HG02885 (cell line): ENCODE measurements around the gene MCM3AP.

Experiments
- ATAC-seq: cut with Tn5 transposase; IDR thresholded peaks from one replicate; pipeline ENCODE4 v1.9.1; 2021; ENCODE audit warnings: mild to moderate bottlenecking; ENCODE audit not compliant: unreplicated experiment, poor library complexity

MCM3AP gene

GRCh38 chr21:46285206-46285661 is at the start of gene MCM3AP:
Gene MCM3AP (minus strand): TSS chr21:46285611. CDS start chr21:46285286, 325 bp downstream.
- no peak for ATAC-seq

GRCh38 chr21:46334351-46335140 is 49.1 kb upstream of the MCM3AP start:
- ATAC-seq, result no peak

GRCh38 chr21:46329796-46330195 is 44.4 kb upstream of the MCM3AP start:
- ATAC-seq, result no peak

- ATAC-seq, result no peak
Observed at GRCh38 chr21:46328151-46328550, 42.7 kb upstream of the MCM3AP start.

- ATAC-seq, result no peak
Observed at GRCh38 chr21:46327711-46328110, 42.3 kb upstream of the MCM3AP start.

GRCh38 chr21:46326110-46326703 is 40.8 kb upstream of the MCM3AP start:
- no peak for ATAC-seq

GRCh38 chr21:46325073-46325912 is 39.9 kb upstream of the MCM3AP start:
- ATAC-seq, result no peak

GRCh38 chr21:46324390-46325072 is 39.1 kb upstream of the MCM3AP start:
- ATAC-seq, result peak; percentile 63

GRCh38 chr21:46323710-46324389 is 38.4 kb upstream of the MCM3AP start, which contains the start of the genes C21orf58 and PCNT:
Gene C21orf58 (minus strand): TSS chr21:46323870. CDS start chr21:46322738, 1,132 bp downstream.
Gene PCNT (plus strand): TSS chr21:46324156. CDS start chr21:46324229, 73 bp downstream.
- ATAC-seq, result peak; percentile 79

- ATAC-seq, result no peak
Observed at GRCh38 chr21:46323227-46323709, 37.9 kb upstream of the MCM3AP start.

- ATAC-seq, result no peak
Observed at GRCh38 chr21:46322351-46323226, 37.2 kb upstream of the MCM3AP start.

- no peak for ATAC-seq
Observed at GRCh38 chr21:46320331-46320801, 35.0 kb upstream of the MCM3AP start.

GRCh38 chr21:46319186-46319585 is 33.8 kb upstream of the MCM3AP start:
- ATAC-seq, result no peak

GRCh38 chr21:46318464-46318845 is 33.0 kb upstream of the MCM3AP start:
- ATAC-seq, result no peak

- ATAC-seq, result no peak
Observed at GRCh38 chr21:46317710-46318463, 32.5 kb upstream of the MCM3AP start.

GRCh38 chr21:46316708-46317324 is 31.4 kb upstream of the MCM3AP start:
- ATAC-seq, result no peak

- no peak for ATAC-seq
Observed at GRCh38 chr21:46314441-46315020, 29.1 kb upstream of the MCM3AP start.
